Bronchial epithelial cell (primary cell): ENCODE results near the gene ELMO1. TPM values are rescaled to one million over a fixed set of nuclear protein-coding genes. Genes with fewer than 3 reads are reported as not detected.

ENCODE experiments used
- DNase-seq: peaks from one replicate; pipeline ENCODE4 v3.0.0-alpha.2; 2010; ENCODE audit warnings: low read depth
- FAIRE-seq: peaks from 2 replicates; lab custom pipeline; 2011; peaks lifted over from hg19 to GRCh38; lab: Jason Lieb, UNC
- H3K27me3 ChIP-seq: 2 replicates; pipeline ENCODE4 v1.5.1; 2011; ENCODE audit warnings: low read length; ENCODE audit not compliant: control insufficient read depth, insufficient read depth
- H3K36me3 ChIP-seq: 2 replicates; pipeline ENCODE4 v1.5.1; 2011; ENCODE audit warnings: low read length; ENCODE audit not compliant: control insufficient read depth, insufficient read depth
- H3K4me3 ChIP-seq: 2 replicates; pipeline ENCODE4 v1.5.1; 2011; ENCODE audit warnings: mild to moderate bottlenecking, low read depth, low read length, control low read depth
- total RNA-seq: library from RNA; depleted of rRNA; stranded (reverse); fragments of >200 nt; gene quantifications from 2 replicates; pipeline ENCODE4 v1.2.1, GENCODE V29; 2014
- TF ChIP-seq, protein P1 (sequence below): IDR thresholded peaks from 2 replicates; pipeline ENCODE4 v1.5.1; 2011; ENCODE audit warnings: mild to moderate bottlenecking, moderate library complexity, low read length, control low read depth, inconsistent platforms; ENCODE audit not compliant: insufficient read depth, severe bottlenecking

ELMO1 gene
- total RNA-seq, 1 donor from 2014 or later = under 0.01 TPM

DNA sequence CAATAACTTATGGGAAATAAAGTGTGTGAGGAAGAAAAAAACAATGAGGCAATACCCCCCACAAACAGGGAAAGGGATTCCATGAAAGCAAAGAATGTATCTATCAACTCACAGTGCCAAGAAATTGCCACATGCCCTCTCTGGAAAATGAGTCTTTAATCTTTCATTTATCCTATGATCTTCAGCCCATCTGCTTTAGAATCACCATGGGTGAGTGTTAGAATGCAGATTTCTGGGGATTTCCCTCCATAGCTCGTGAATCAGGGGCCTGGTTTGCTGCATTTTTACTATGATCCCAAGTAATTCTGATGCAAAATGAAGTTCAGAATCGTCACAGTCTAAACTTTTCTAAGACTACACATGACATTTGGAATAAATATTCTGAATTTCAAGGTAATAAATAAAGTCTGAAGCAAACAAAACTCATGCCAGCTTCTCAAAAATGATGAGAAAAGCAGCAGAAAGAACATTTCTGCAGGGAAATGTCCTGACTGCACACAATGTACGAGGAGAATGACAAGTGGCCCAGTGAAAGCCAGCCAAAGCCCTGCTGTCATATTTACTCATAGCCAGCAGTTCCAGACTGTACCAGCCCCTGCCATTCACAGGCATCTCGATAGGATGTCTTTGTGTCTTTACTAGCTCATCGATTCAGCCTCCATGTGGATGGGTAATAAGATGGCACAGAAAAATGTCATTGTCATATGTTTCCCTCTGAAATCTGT lies 167.1 kb downstream of the ELMO1 start:
- FAIRE-seq = no peak
- Histone ChIP-seq H3K36me3 (no peaks in the 10 kb centered on the region), H3K4me3 (no peak overlapping the region), H3K27me3 (no peaks in the 10 kb centered on the region)
- TF ChIP-seq, protein P1, sequence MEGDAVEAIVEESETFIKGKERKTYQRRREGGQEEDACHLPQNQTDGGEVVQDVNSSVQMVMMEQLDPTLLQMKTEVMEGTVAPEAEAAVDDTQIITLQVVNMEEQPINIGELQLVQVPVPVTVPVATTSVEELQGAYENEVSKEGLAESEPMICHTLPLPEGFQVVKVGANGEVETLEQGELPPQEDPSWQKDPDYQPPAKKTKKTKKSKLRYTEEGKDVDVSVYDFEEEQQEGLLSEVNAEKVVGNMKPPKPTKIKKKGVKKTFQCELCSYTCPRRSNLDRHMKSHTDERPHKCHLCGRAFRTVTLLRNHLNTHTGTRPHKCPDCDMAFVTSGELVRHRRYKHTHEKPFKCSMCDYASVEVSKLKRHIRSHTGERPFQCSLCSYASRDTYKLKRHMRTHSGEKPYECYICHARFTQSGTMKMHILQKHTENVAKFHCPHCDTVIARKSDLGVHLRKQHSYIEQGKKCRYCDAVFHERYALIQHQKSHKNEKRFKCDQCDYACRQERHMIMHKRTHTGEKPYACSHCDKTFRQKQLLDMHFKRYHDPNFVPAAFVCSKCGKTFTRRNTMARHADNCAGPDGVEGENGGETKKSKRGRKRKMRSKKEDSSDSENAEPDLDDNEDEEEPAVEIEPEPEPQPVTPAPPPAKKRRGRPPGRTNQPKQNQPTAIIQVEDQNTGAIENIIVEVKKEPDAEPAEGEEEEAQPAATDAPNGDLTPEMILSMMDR = no peak
- DNase-seq = no peak

DNA sequence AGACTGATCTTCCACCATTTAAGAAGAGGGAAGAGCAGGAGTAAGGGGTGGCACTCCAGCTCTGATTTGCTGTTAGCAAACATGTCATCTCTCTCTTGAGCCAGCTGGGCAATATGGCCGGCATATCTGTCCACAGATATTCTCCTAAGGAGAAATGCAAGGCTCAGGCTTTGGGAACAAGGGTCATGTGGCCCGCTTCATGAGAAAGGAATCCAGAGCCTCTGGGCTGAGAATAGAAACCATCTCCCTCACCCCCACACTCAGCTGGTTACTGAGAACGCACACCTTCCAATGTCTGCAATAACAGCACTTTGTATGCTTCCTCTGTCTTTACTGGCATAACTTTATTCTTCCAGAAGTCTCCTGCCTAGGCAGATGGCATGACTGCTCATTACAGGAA lies 171.2 kb downstream of the ELMO1 start:
- H3K27me3 ChIP-seq = no peaks in the 10 kb centered on the region
- DNase-seq (no peak), FAIRE-seq (no peak)
- H3K4me3 ChIP-seq = no peak overlapping the region
- TF ChIP-seq, protein P1 = no peak
- H3K36me3 ChIP-seq = no peaks in the 10 kb centered on the region

DNA sequence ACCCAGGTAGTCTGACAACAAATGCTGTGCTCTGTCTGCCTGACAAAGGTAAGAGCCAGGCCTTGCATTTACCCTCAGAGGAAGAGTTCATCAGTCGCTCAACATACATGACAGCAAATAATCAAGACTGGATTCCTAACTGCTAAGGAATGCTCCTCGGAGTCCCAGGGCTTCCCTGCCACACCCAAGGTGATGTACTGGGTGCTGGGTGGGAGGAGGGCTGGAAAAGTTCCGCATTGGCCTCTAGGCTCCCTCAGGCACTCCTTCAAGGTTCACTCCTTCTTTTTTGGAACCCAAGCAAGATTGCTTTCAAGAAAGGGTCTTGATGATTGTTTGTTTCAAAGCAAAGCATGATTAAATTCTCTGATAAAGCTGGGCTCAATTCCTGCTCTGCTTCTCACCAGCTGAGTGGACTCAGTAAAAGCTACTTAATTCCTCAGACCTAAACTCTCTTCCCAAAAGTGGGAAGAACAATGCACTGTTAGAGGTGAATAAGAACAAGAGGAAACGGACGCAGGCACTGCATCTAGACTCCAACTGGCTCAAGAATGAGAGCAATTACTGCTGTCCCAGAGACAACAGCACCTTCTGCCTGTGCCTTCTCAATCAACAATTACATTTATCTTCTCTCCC lies 173.5 kb downstream of the ELMO1 start:
- H3K27me3 ChIP-seq = no peaks in the 10 kb centered on the region
- DNase-seq = no peak
- no peaks in the 10 kb centered on the region for H3K36me3 ChIP-seq
- no peak for FAIRE-seq
- TF ChIP-seq, protein P1 = no peak
- no peak overlapping the region for H3K4me3 ChIP-seq

DNA sequence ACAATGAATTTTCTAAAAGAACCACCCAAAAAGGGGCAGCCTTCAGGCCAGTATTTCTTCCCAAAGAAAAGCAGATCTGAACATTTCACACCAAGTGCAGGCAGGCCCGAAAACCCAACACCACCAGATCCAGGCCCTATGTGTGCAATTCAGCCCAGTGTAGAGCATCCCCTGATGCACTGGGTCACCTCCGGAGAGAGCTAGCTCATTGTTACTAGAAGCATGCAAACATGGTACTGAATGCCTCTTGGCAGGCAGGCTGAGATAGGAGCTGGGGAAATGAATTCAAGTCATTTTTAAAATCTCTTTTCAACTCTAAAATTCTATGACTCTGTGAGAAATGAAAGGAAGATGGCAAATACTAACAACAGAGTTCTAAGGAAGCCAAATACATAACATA lies 174.8 kb downstream of the ELMO1 start:
- FAIRE-seq (no peak), DNase-seq (no peak)
- no peaks in the 10 kb centered on the region for H3K27me3 ChIP-seq
- no peak overlapping the region for H3K4me3 ChIP-seq
- no peaks in the 10 kb centered on the region for H3K36me3 ChIP-seq
- TF ChIP-seq, protein P1 = no peak

DNA sequence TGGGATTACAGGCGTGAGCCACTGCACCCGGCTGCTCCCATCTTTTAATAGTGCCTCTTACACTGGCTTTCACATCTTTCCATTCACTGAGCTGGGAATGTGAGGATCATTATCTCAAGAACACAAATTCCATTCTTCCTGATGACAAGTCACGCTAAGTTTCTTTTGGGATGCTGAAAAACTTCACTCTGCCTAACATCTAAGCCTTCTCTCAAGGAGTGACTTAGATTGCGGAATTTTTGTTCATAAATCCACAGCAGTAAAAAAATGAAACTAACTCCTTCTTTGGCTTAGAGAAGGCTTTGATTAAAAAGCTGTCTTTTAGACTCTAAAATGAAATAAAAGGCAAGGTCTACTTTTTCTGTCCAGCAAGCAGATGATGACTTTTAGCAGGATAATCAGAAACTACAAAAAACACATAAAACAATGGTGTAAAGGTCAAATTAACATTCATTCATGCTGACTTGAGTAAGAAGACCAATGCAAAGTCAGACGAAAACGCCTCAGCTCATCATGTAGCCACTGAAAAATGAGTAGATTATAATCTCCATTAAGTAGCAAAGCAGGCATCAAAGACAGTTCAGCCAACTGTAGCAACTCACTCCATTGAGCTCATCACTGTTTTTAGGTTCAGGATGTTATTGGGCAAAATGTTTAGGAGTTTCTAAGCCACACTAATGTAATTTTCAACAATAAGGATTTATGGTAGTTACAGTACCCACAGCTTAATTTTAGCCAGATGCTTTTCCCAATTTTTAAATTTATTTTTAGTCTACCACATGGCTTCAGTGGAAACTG lies 178.8 kb downstream of the ELMO1 start:
- TF ChIP-seq, protein P1 = no peak
- Histone ChIP-seq H3K27me3 (no peaks in the 10 kb centered on the region), H3K4me3 (no peak overlapping the region), H3K36me3 (no peaks in the 10 kb centered on the region)
- FAIRE-seq = no peak
- DNase-seq = no peak
